Measurements from ENCODE around the gene DPP6. TPM values are rescaled to one million over a fixed set of nuclear protein-coding genes. Genes with fewer than 3 reads are reported as not detected.

Gene DPP6
- total RNA-seq, 1 experiment from 2014 or later = not detected

GRCh38 chr7:154438571-154439367, 386.6 kb downstream of the DPP6 start:
- POLR2A ChIA-PET = no interaction called here
- H3K4me1 Mint-ChIP-seq = no peaks in the 10 kb centered on the region
- H3K4me3 Mint-ChIP-seq = no peak overlapping the region
- peaks cover 78% of the 10 kb centered on the region for H3K36me3 Mint-ChIP-seq
- H3K27me3 Mint-ChIP-seq (ENCODE audit: low read depth) = peaks cover 21% of the 10 kb centered on the region
- CTCF ChIA-PET = interaction anchor here (0.7 kb wide), 3 partner anchors 228 to 703 kb away, joined by 3 read pairs; no protein-coding TSS in a partner anchor
- ATAC-seq (no peak), DNase-seq (ENCODE audit: low spot score) (no peak)
- H3K27ac Mint-ChIP-seq = no peak overlapping the region
- TF ChIP-seq KAT7 (CRISPR knock-in tag; IDR thresholded peaks at IDR 0.05; ENCODE audit: borderline replicate concordance) = no peak
- peaks cover 87% of the 10 kb centered on the region for H3K9me3 Mint-ChIP-seq

DNA sequence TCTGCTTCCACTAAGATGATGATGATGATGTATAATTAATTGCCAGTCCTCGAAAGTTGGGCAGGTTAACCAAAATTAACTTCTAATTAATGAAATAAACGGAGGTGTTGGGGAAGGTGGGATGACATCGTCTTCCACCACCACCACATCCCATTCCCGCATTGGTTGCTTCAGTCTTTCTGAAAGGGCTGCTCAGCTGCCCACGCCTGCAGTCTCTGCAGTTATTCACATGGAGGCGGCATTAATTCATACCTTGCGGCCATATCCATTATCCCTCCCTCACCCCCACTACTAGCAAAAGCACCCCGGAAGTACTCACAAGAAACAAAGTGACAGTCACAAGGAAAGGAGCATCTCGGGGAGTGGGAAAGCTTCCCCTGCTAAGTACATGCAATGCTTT, 387.9 kb downstream of the DPP6 start:
- DNase-seq (ENCODE audit: low spot score) (no peak), ATAC-seq (no peak)
- TF ChIP-seq ZSCAN18 (CRISPR knock-in tag; IDR thresholded peaks at IDR 0.05) (no peak), ZNF425 (CRISPR knock-in tag; conservative IDR thresholded peaks at IDR 0.05) (no peak), MXD4 (CRISPR knock-in tag; IDR thresholded peaks at IDR 0.05; ENCODE audit: borderline replicate concordance) (no peak), TP53 (CRISPR knock-in tag; IDR thresholded peaks at IDR 0.05) (no peak), ATF3 (CRISPR knock-in tag; conservative IDR thresholded peaks at IDR 0.05) (no peak), ZNF512 (CRISPR knock-in tag; IDR thresholded peaks at IDR 0.05; ENCODE audit: borderline replicate concordance) (no peak), ZNF317 (CRISPR knock-in tag; IDR thresholded peaks at IDR 0.05; ENCODE audit: borderline replicate concordance, low read depth) (no peak), MLX (CRISPR knock-in tag; IDR thresholded peaks at IDR 0.05) (no peak), ESRRA (CRISPR knock-in tag; IDR thresholded peaks at IDR 0.05; ENCODE audit: borderline replicate concordance) (no peak)
- TF ChIP-seq, protein P1, sequence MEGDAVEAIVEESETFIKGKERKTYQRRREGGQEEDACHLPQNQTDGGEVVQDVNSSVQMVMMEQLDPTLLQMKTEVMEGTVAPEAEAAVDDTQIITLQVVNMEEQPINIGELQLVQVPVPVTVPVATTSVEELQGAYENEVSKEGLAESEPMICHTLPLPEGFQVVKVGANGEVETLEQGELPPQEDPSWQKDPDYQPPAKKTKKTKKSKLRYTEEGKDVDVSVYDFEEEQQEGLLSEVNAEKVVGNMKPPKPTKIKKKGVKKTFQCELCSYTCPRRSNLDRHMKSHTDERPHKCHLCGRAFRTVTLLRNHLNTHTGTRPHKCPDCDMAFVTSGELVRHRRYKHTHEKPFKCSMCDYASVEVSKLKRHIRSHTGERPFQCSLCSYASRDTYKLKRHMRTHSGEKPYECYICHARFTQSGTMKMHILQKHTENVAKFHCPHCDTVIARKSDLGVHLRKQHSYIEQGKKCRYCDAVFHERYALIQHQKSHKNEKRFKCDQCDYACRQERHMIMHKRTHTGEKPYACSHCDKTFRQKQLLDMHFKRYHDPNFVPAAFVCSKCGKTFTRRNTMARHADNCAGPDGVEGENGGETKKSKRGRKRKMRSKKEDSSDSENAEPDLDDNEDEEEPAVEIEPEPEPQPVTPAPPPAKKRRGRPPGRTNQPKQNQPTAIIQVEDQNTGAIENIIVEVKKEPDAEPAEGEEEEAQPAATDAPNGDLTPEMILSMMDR (IDR thresholded peaks at IDR 0.05) = no peak
- TF ChIP-seq, protein P2, sequence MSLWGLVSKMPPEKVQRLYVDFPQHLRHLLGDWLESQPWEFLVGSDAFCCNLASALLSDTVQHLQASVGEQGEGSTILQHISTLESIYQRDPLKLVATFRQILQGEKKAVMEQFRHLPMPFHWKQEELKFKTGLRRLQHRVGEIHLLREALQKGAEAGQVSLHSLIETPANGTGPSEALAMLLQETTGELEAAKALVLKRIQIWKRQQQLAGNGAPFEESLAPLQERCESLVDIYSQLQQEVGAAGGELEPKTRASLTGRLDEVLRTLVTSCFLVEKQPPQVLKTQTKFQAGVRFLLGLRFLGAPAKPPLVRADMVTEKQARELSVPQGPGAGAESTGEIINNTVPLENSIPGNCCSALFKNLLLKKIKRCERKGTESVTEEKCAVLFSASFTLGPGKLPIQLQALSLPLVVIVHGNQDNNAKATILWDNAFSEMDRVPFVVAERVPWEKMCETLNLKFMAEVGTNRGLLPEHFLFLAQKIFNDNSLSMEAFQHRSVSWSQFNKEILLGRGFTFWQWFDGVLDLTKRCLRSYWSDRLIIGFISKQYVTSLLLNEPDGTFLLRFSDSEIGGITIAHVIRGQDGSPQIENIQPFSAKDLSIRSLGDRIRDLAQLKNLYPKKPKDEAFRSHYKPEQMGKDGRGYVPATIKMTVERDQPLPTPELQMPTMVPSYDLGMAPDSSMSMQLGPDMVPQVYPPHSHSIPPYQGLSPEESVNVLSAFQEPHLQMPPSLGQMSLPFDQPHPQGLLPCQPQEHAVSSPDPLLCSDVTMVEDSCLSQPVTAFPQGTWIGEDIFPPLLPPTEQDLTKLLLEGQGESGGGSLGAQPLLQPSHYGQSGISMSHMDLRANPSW (CRISPR knock-in tag; conservative IDR thresholded peaks at IDR 0.05; ENCODE audit: low read depth) = no peak
- TF ChIP-seq, protein P3, sequence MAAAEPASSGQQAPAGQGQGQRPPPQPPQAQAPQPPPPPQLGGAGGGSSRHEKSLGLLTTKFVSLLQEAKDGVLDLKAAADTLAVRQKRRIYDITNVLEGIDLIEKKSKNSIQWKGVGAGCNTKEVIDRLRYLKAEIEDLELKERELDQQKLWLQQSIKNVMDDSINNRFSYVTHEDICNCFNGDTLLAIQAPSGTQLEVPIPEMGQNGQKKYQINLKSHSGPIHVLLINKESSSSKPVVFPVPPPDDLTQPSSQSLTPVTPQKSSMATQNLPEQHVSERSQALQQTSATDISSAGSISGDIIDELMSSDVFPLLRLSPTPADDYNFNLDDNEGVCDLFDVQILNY (CRISPR knock-in tag; IDR thresholded peaks at IDR 0.05) = no peak
- TF ChIP-seq, protein P4, sequence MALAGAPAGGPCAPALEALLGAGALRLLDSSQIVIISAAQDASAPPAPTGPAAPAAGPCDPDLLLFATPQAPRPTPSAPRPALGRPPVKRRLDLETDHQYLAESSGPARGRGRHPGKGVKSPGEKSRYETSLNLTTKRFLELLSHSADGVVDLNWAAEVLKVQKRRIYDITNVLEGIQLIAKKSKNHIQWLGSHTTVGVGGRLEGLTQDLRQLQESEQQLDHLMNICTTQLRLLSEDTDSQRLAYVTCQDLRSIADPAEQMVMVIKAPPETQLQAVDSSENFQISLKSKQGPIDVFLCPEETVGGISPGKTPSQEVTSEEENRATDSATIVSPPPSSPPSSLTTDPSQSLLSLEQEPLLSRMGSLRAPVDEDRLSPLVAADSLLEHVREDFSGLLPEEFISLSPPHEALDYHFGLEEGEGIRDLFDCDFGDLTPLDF (CRISPR knock-in tag; IDR thresholded peaks at IDR 0.05) = no peak
- no peaks in the 10 kb centered on the region for H3K4me1 Mint-ChIP-seq
- ChIA-PET POLR2A (no interaction called here), CTCF (no interaction called here)
- H3K36me3 Mint-ChIP-seq = peaks cover 75% of the 10 kb centered on the region
- peaks cover 20% of the 10 kb centered on the region for H3K27me3 Mint-ChIP-seq (ENCODE audit: low read depth)
- no peak overlapping the region for H3K4me3 Mint-ChIP-seq
- peaks cover 84% of the 10 kb centered on the region for H3K9me3 Mint-ChIP-seq
- no peak overlapping the region for H3K27ac Mint-ChIP-seq
